GM06990 (cell line): ENCODE results near the gene ASB3.

ENCODE experiments used
- DNase-seq: peaks from one replicate; pipeline ENCODE4 v3.0.0-alpha.2; 2011; ENCODE audit not compliant: insufficient read length; ENCODE audit errors: extremely low read depth
- H3K27me3 ChIP-seq: replicated peaks from 2 replicates; pipeline ENCODE4 v1.6.0; 2011; ENCODE audit warnings: low read length; ENCODE audit not compliant: control insufficient read depth, insufficient read depth
- H3K36me3 ChIP-seq: 2 replicates; pipeline ENCODE4 v1.5.1; 2011; ENCODE audit warnings: low read length; ENCODE audit not compliant: control insufficient read depth, insufficient read depth
- H3K4me3 ChIP-seq: replicated peaks from 2 replicates; pipeline ENCODE4 v1.5.1; 2011; ENCODE audit warnings: low read depth, mild to moderate bottlenecking, control low read depth, low read length
- CTCF ChIP-seq: IDR thresholded peaks from 2 replicates; pipeline ENCODE4 v1.5.1; 2011; ENCODE audit warnings: low read length, control low read depth, mild to moderate bottlenecking, inconsistent platforms; ENCODE audit not compliant: insufficient read depth, poor library complexity, severe bottlenecking

ASB3 gene

GRCh38 chr2:53744395-53745065 is 42.2 kb downstream of the ASB3 start:
- no peaks in the 10 kb centered on the region; the same call in 1 of the 2 replicates for H3K36me3 ChIP-seq
- DNase-seq, result no peak
- TF ChIP-seq CTCF, result no peak
- H3K4me3 ChIP-seq, result no peak overlapping the region
- no peaks in the 10 kb centered on the region for H3K27me3 ChIP-seq

GRCh38 chr2:53740170-53740569 is 46.6 kb downstream of the ASB3 start:
- H3K27me3 ChIP-seq, result no peaks in the 10 kb centered on the region
- DNase-seq, result no peak
- H3K4me3 ChIP-seq, result no peak overlapping the region
- no peaks in the 10 kb centered on the region; the same call in 1 of the 2 replicates for H3K36me3 ChIP-seq
- peak; percentile 31 for TF ChIP-seq CTCF

- no peak for TF ChIP-seq CTCF
- Histone ChIP-seq H3K27me3 (no peaks in the 10 kb centered on the region), H3K36me3 (no peaks in the 10 kb centered on the region; the same call in 1 of the 2 replicates), H3K4me3 (no peak overlapping the region)
- DNase-seq, result no peak
These were observed 47.7 kb downstream of the ASB3 start for GRCh38 chr2:53739032-53739431.

GRCh38 chr2:53737091-53737490 is 49.7 kb downstream of the ASB3 start:
- Histone ChIP-seq H3K4me3 (no peak overlapping the region), H3K27me3 (no peaks in the 10 kb centered on the region), H3K36me3 (no peaks in the 10 kb centered on the region; the same call in 1 of the 2 replicates)
- no peak for TF ChIP-seq CTCF
- DNase-seq, result no peak

GRCh38 chr2:53729143-53729762 is 57.5 kb downstream of the ASB3 start:
- Histone ChIP-seq H3K4me3 (no peak overlapping the region), H3K27me3 (no peaks in the 10 kb centered on the region), H3K36me3 (no peaks in the 10 kb centered on the region)
- no peak for TF ChIP-seq CTCF
- no peak for DNase-seq
